Stomach (tissue), 4 donors: Measurements from ENCODE around the gene TUFM.
"Not testable (repeated sequence)": the region's sequence is repeated elsewhere in the genome, so short reads cannot be mapped to it uniquely, and the experiment has no call there.

Experiments
- CTCF ChIP-seq, 7 experiments: fragments of 450-650 bp in 4 of 7; fragments of 200-600 bp in 3 of 7; sonication (generic) in 3 of 7; IDR thresholded peaks; one replicate each; pipeline ENCODE4 v1.5.1; 2016 to 2019; ENCODE audit warnings: antibody characterized with exemption in 7 of 7, control low read depth in 2 of 7, mild to moderate bottlenecking in 1 of 7
- POLR2AphosphoS5 ChIP-seq, 3 donors: sonication (generic); formaldehyde crosslinking; IDR thresholded peaks; one replicate each; pipeline ENCODE4 v1.6.1; 2016; ENCODE audit warnings: antibody characterized with exemption in 3 of 3

DNA sequence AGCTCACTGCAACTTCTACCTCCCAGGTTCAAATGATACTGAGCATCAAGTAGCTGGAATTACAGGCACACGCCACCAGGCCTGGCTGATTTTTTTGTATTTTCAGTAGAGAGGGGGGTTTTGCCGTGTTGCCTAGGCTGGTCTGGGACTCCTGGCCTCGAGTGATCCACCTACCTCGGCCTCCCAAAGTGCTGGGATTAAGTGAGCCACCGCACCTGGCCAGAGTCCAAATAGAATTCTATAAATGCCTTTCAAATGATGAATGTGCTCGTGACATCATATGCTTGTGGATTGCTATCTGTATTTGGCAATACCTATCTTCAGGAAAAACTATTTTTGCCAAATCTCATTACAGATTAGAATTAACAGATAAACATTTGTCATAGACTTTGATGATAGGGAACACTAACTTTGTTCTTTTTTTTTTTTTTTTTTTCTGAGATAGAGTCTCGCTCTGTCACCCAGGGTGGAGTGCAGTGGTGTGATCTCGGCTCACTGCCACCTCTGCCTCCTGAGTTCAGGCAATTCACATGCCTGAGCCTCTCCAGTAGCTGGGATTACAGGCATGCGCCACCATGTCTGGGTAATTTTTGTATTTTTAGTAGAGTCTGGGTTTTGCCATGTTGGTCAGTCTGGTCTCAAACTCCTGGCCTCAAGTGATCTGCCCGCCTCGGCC, 38.6 kb downstream of the TUFM start:
- TF ChIP-seq CTCF, POLR2AphosphoS5 (IDR thresholded peaks at IDR 0.05): not testable (repeated sequence)
